Activated T-helper 17 cell treated with anti-CD3 and anti-CD28 coated beads, Interleukin-2, amount 50 U/mL, for 72 hours (primary cell): ENCODE results near the gene OR51B6. TPM values are rescaled to one million over a fixed set of nuclear protein-coding genes. Genes with fewer than 3 reads are reported as not detected.
"Not testable (repeated sequence)": the region's sequence is repeated elsewhere in the genome, so short reads cannot be mapped to it uniquely, and the experiment has no call there.

Source experiments
- ATAC-seq: fragments of 150-1000 bp; cut with Tn5 transposase; replicated peaks from 2 replicates; pipeline ENCODE4 v1.10.0; 2021; ENCODE audit warnings: mild to moderate bottlenecking, moderate library complexity
- H3K27ac Mint-ChIP-seq: one replicate; pipeline ENCODE4 v1.8.0; 2022; ENCODE audit warnings: mixed read lengths
- H3K27me3 Mint-ChIP-seq: one replicate; pipeline ENCODE4 v1.8.0; 2022; ENCODE audit warnings: mixed read lengths
- H3K36me3 Mint-ChIP-seq: one replicate; pipeline ENCODE4 v1.8.0; 2022; ENCODE audit warnings: low read depth, mild to moderate bottlenecking, mixed read lengths
- H3K4me1 Mint-ChIP-seq: one replicate; pipeline ENCODE4 v1.8.0; 2022; ENCODE audit warnings: mixed read lengths
- H3K4me3 Mint-ChIP-seq: one replicate; pipeline ENCODE4 v1.8.0; 2022; ENCODE audit warnings: mild to moderate bottlenecking, mixed read lengths
- H3K9me3 Mint-ChIP-seq: one replicate; pipeline ENCODE4 v1.8.0; 2022; ENCODE audit warnings: mixed read lengths
- total RNA-seq, 2 donors: library from RNA; stranded (reverse); gene quantifications; one replicate each; pipeline ENCODE4 v1.2.3, GENCODE V29; 2022

The OR51B6 gene, protein sequence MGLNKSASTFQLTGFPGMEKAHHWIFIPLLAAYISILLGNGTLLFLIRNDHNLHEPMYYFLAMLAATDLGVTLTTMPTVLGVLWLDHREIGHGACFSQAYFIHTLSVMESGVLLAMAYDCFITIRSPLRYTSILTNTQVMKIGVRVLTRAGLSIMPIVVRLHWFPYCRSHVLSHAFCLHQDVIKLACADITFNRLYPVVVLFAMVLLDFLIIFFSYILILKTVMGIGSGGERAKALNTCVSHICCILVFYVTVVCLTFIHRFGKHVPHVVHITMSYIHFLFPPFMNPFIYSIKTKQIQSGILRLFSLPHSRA
- not detected for total RNA-seq

GRCh38 chr11:5351208-5351607, at the start of gene OR51B6:
Gene OR51B6 (plus strand): TSS chr11:5351508. CDS start chr11:5351508, 0 bp downstream.
- Mint-ChIP-seq H3K27ac (no peak within 1 kb of the TSS), H3K4me3 (no peak within 1 kb of the TSS), H3K4me1 (no peaks in the 10 kb centered on the region), H3K9me3 (peaks cover 3% of the 10 kb centered on the region), H3K27me3 (peaks cover 11% of the 10 kb centered on the region), H3K36me3 (no peaks in the 10 kb centered on the region)
- no peak for ATAC-seq

GRCh38 chr11:5301846-5302245, 49.5 kb upstream of the OR51B6 start, which contains the start of gene OR51B4:
Gene OR51B4 (minus strand): TSS chr11:5301946. CDS start chr11:5301946, 0 bp downstream.
- Mint-ChIP-seq H3K4me1 (no peaks in the 10 kb centered on the region), H3K27ac (no peak within 1 kb of the TSS), H3K27me3 (peaks cover 13% of the 10 kb centered on the region), H3K4me3 (no peak within 1 kb of the TSS), H3K9me3 (no peaks in the 10 kb centered on the region), H3K36me3 (no peaks in the 10 kb centered on the region)
- ATAC-seq: no peak

- Mint-ChIP-seq H3K36me3 (no peaks in the 10 kb centered on the region), H3K4me3 (no peak overlapping the region), H3K27me3 (peaks cover 5% of the 10 kb centered on the region), H3K4me1 (no peaks in the 10 kb centered on the region), H3K9me3 (no peaks in the 10 kb centered on the region), H3K27ac (no peak overlapping the region)
- no peak for ATAC-seq
Observed at GRCh38 chr11:5303626-5304025, 47.7 kb upstream of the OR51B6 start.

- Mint-ChIP-seq H3K36me3 (no peaks in the 10 kb centered on the region), H3K9me3 (no peaks in the 10 kb centered on the region), H3K27me3 (peaks cover 5% of the 10 kb centered on the region), H3K4me3 (no peak overlapping the region), H3K27ac (no peak overlapping the region), H3K4me1 (no peaks in the 10 kb centered on the region)
- ATAC-seq: no peak
Observed at GRCh38 chr11:5304046-5304445, 47.3 kb upstream of the OR51B6 start.

DNA sequence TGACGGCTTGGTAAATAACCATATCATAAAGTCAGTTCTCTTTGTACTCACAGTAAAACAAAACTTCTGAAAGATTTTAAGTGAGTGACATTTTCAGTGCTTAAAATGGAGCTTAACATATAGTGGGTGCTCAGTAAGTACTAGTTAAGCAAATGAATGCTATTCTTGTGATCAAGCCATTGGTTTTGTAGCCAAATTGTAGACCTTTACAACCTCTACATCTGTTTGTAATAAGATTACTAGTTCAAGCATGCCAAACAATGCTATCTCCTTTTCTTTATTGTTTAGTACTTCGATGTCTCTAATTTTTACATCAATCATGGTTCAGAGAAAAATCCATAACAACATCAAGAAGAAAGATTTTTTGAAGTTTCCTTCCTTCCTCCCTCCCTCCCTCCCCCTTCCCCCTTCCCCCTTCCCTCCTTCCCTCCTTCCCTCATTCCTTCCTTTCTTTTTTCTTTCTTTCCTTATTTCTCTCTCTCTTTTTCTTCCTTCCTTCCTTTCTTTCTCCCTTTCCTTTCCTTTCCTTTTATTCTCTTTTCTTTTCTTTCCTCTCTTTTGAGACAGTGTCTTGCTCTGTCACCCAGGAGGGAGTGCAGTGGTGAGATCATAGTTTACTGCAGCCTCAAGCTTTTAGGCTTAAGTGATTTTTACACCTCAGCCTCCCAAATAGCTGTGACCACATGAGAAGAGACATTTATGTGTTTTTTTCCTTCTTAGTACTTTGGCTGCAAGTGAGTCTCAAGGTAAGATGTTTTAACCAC, 43.9 kb upstream of the OR51B6 start:
- no peak for ATAC-seq
- Mint-ChIP-seq H3K4me3 (no peak overlapping the region), H3K36me3 (no peaks in the 10 kb centered on the region), H3K4me1 (no peaks in the 10 kb centered on the region), H3K27ac (no peak overlapping the region), H3K9me3 (no peaks in the 10 kb centered on the region), H3K27me3 (no peaks in the 10 kb centered on the region)

DNA sequence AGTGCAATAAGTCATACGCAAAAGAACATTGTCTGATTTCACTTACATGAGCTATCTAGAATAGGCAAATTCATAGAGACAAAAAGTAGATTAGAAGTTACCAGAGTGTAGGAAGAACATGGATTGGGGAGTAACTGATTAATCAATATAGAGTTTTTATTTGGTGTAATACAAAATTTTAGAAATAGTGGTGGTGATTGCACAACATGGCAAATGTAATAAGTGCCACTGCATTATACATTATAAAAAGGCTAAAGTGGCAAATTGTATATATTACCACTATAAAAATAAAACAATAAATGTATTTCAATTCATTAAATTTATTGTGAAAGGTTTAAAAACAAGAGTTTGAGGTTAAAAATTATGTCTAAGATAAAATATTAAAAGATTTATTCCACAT, 40.9 kb upstream of the OR51B6 start:
- Mint-ChIP-seq H3K27me3 (no peaks in the 10 kb centered on the region), H3K4me1 (no peaks in the 10 kb centered on the region), H3K27ac (no peak overlapping the region), H3K9me3 (no peaks in the 10 kb centered on the region), H3K4me3 (no peak overlapping the region), H3K36me3 (no peaks in the 10 kb centered on the region)
- ATAC-seq: no peak

DNA sequence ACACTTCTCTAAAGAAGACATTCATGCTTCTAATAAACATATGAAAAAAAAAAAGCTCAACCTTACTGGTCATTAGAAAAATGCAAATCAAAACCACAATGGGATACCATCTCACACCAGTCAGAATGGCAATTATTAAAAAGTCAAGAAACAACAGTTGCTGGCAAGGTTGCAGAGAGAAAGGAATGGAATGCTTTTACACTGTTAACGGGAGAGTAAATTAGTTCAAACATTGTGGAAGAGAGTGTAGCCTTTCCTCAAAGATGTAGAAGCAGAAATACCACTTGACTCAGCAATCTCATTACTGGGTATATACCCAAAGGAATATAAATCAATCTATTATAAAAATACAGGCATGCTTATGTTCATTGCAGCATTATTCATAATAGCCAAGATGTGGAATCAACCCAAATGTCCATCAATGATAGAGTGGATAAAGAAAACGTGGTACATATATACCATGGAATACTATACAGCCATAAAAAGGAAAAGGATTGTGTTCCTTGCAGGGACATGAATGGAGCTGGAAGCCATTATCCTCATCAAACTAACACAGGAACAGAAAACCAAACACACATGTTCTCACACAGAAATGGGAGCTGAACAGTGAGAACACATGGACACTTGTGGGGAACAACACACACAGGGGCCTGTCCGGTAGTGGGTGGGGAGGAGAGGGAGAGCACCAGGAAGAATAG, 37.8 kb upstream of the OR51B6 start:
- not testable (repeated sequence) for ATAC-seq, H3K9me3 Mint-ChIP-seq, H3K27me3 Mint-ChIP-seq, H3K27ac Mint-ChIP-seq, H3K4me1 Mint-ChIP-seq, H3K36me3 Mint-ChIP-seq, H3K4me3 Mint-ChIP-seq

- peaks cover 3% of the 10 kb centered on the region for H3K27me3 Mint-ChIP-seq
- no peaks in the 10 kb centered on the region for H3K36me3 Mint-ChIP-seq
- ATAC-seq: no peak
- H3K4me3 Mint-ChIP-seq: no peak overlapping the region
- H3K4me1 Mint-ChIP-seq: no peaks in the 10 kb centered on the region
- H3K27ac Mint-ChIP-seq: no peak overlapping the region
- H3K9me3 Mint-ChIP-seq: no peaks in the 10 kb centered on the region
Observed at GRCh38 chr11:5317292-5317691, 34.0 kb upstream of the OR51B6 start.

- no peak for ATAC-seq
- no peak within 1 kb of the TSS for H3K27ac Mint-ChIP-seq
- no peaks in the 10 kb centered on the region for H3K36me3 Mint-ChIP-seq
- no peaks in the 10 kb centered on the region for H3K9me3 Mint-ChIP-seq
- no peaks in the 10 kb centered on the region for H3K4me1 Mint-ChIP-seq
- no peak within 1 kb of the TSS for H3K4me3 Mint-ChIP-seq
- H3K27me3 Mint-ChIP-seq: peaks cover 3% of the 10 kb centered on the region
Observed at GRCh38 chr11:5324197-5324596, 27.1 kb upstream of the OR51B6 start, which contains the start of gene OR51B2. Gene OR51B2 (minus strand): TSS chr11:5324297. CDS start chr11:5324297, 0 bp downstream.

- peaks cover 8% of the 10 kb centered on the region for H3K27me3 Mint-ChIP-seq
- ATAC-seq: no peak
- H3K4me3 Mint-ChIP-seq: no peak overlapping the region
- no peaks in the 10 kb centered on the region for H3K9me3 Mint-ChIP-seq
- no peak overlapping the region for H3K27ac Mint-ChIP-seq
- no peaks in the 10 kb centered on the region for H3K4me1 Mint-ChIP-seq
- no peaks in the 10 kb centered on the region for H3K36me3 Mint-ChIP-seq
Observed at GRCh38 chr11:5335170-5335569, 16.1 kb upstream of the OR51B6 start.

DNA sequence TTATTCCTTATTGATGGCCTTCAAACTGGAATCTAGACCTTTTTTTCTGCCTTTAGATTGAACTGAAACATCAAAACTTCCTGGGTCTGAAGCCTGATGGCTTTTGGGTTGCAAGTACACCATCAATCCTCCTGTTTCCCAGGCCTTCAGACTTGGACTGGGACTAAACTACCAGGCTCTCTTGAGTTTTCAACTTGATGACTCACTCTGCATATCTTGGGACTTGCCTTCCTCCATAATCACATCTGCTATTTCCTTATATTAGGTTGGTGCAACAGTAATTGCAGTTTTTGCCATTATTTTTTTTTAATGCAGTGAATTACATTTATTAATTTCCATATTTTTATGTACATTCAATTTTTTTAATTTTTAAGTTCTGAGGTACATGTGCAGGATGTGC, 15.0 kb upstream of the OR51B6 start:
- H3K4me3 Mint-ChIP-seq: no peak overlapping the region
- no peaks in the 10 kb centered on the region for H3K4me1 Mint-ChIP-seq
- H3K36me3 Mint-ChIP-seq: no peaks in the 10 kb centered on the region
- H3K9me3 Mint-ChIP-seq: no peaks in the 10 kb centered on the region
- H3K27me3 Mint-ChIP-seq: peaks cover 8% of the 10 kb centered on the region
- no peak overlapping the region for H3K27ac Mint-ChIP-seq
- no peak for ATAC-seq

DNA sequence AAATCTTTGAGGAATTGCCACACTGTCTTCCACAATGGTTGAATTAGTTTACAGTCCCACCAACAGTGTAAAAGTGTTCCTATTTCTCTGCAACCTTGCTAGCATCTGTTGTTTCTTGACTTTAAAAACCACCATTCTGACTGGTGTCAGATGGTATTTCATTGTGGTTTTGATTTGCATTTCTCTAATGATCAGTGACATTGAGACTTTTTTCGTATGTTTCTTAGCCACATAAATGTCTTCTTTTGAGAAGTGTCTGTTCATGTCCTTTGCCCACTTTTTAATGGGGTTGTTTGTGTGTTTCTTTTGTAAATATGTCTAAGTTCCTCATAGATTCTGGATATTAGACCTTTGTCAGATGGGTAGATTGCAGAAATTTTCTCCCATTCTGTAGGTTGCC, 14.1 kb upstream of the OR51B6 start:
- not testable (repeated sequence) for H3K27me3 Mint-ChIP-seq, H3K36me3 Mint-ChIP-seq, H3K4me3 Mint-ChIP-seq, H3K27ac Mint-ChIP-seq, H3K4me1 Mint-ChIP-seq, ATAC-seq, H3K9me3 Mint-ChIP-seq

DNA sequence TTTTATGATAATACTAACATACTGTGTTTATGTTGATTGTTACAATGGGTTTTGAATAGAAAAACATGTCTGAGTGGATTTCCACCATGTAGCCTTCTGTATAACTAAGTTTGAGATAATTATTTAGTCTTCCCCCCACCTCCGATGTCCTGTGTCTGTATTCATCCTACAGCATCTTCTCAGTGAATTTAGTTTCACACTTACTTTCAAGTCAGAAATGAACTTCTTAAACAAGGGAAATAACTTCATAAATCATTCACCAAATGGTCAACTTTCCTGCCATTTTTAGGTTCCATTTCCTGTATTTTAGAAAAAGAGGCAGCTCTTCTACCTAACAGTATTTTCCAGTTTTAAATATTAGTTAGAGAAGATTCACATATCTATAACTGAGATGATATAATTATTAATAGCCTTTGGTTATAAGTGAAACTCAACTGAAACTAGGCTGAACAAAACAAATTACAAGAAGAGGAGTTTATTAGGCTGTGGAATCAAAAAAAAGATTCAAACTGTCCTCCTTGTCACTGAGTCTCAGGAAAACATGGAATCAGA, 11.5 kb upstream of the OR51B6 start:
- no peak overlapping the region for H3K4me3 Mint-ChIP-seq
- no peaks in the 10 kb centered on the region for H3K9me3 Mint-ChIP-seq
- no peaks in the 10 kb centered on the region for H3K4me1 Mint-ChIP-seq
- no peak overlapping the region for H3K27ac Mint-ChIP-seq
- H3K36me3 Mint-ChIP-seq: no peaks in the 10 kb centered on the region
- peaks cover 13% of the 10 kb centered on the region for H3K27me3 Mint-ChIP-seq
- ATAC-seq: no peak

DNA sequence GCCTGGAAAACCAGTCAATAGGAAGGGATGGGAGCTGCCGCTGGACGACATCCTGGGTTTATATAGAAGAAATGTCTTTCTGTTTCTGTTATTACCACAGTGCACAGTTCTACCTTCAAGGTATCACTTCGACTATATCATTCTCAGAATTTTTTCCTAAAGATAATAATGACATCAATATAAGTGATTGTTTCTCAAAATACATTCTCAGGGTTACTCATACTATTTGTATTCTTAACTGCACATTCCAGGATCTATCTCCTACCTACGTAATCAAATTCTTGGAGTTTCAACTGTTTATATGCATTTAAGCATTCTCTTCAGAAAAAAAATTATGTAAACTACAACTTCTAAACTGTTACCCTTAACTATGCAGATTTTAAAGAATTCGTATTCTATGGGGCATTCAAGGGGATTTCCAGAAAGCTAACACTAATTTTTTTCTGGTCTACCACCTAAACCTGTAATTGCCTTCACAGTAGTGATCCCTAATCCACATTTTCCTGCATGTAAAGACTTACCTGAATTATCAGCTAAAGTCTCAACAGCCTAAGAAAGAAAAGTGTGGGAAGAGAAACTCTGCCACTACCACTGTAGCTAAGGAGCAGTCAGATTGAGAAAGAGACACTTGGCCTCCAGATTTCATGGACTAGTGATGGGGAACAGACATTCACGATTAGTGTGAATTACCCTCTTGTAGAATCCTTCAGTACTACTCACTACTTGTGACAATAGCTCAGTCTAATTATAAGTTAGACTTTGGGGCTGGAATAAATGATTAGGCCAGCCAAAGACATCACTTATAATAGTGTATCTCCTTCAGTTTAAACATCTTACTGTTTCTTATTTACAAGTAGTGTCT, 7.6 kb upstream of the OR51B6 start, which contains the start of gene OR51B5:
Gene OR51B5 (minus strand): TSS at position 51 of the 862 bp plus-strand sequence. CDS start 0 bp downstream, at position 51.
- Mint-ChIP-seq H3K9me3 (peaks cover 3% of the 10 kb centered on the region), H3K4me3 (no peak within 1 kb of the TSS), H3K4me1 (no peaks in the 10 kb centered on the region), H3K27ac (no peak within 1 kb of the TSS), H3K27me3 (peaks cover 18% of the 10 kb centered on the region), H3K36me3 (no peaks in the 10 kb centered on the region)
- no peak for ATAC-seq
